SK-N-SH treated with all-trans-retinoic acid at 6 μM for 48 hours (cell line): ENCODE data around the gene SPIRE2.

Experiments used
- ATAC-seq: fragments of 200-7000 bp; cut with Tn5 transposase; 3 replicates; pipeline ENCODE4 v1.9.1; 2020; ENCODE audit warnings: mild to moderate bottlenecking, moderate library complexity
- BACH2 ChIP-seq: fragments of 250-450 bp; sonication (Bioruptor Pico); IDR thresholded peaks from 2 replicates; pipeline ENCODE4 v1.9.0; 2021; ENCODE audit warnings: mild to moderate bottlenecking, borderline replicate concordance
- CSDC2 ChIP-seq: fragments of 250-450 bp; sonication (Bioruptor Pico); IDR thresholded peaks from 2 replicates; pipeline ENCODE4 v1.5.0; 2020; ENCODE audit warnings: mild to moderate bottlenecking, moderate library complexity
- ESRRG ChIP-seq: fragments of 250-450 bp; sonication (Bioruptor Pico); IDR thresholded peaks from 2 replicates; pipeline ENCODE4 v1.6.1; 2021; ENCODE audit warnings: mild to moderate bottlenecking
- GLIS3 ChIP-seq: fragments of 250-450 bp; sonication (Bioruptor Pico); IDR thresholded peaks from 2 replicates; pipeline ENCODE4 v1.5.0; 2020; ENCODE audit warnings: mild to moderate bottlenecking, moderate library complexity
- ISL1 ChIP-seq: fragments of 250-450 bp; sonication (Bioruptor Pico); IDR thresholded peaks from 2 replicates; pipeline ENCODE4 v2.1.2; 2022; ENCODE audit warnings: mild to moderate bottlenecking, moderate library complexity
- OSR1 ChIP-seq: fragments of 250-450 bp; sonication (Bioruptor Pico); IDR thresholded peaks from 2 replicates; pipeline ENCODE4 v1.8.0; 2022; ENCODE audit warnings: moderate library complexity, mild to moderate bottlenecking, inconsistent platforms
- PPARA ChIP-seq: fragments of 250-450 bp; sonication (Bioruptor Pico); IDR thresholded peaks from 2 replicates; pipeline ENCODE4 v1.5.0; 2020; ENCODE audit warnings: mild to moderate bottlenecking, borderline replicate concordance
- RARB ChIP-seq: fragments of 250-450 bp; sonication (Bioruptor Pico); IDR thresholded peaks from 2 replicates; pipeline ENCODE4 v1.8.0; 2021; ENCODE audit warnings: mild to moderate bottlenecking, moderate library complexity
- TCF4 ChIP-seq: fragments of 250-450 bp; sonication (Bioruptor Pico); IDR thresholded peaks from 2 replicates; pipeline ENCODE4 v1.8.0; 2021; ENCODE audit warnings: mild to moderate bottlenecking, moderate library complexity, borderline replicate concordance
- TOX ChIP-seq: fragments of 250-450 bp; sonication (Bioruptor Pico); IDR thresholded peaks from 2 replicates; pipeline ENCODE4 v1.8.0; 2021; ENCODE audit warnings: mild to moderate bottlenecking, moderate library complexity, borderline replicate concordance
- ZC3H10 ChIP-seq: fragments of 250-450 bp; sonication (Bioruptor Pico); IDR thresholded peaks from 2 replicates; pipeline ENCODE4 v1.5.1; 2021; ENCODE audit warnings: mild to moderate bottlenecking, moderate library complexity
- ZFP3 ChIP-seq: fragments of 250-450 bp; sonication (Bioruptor Pico); IDR thresholded peaks from 2 replicates; pipeline ENCODE4 v1.5.0; 2020; ENCODE audit warnings: mild to moderate bottlenecking, moderate library complexity
- ZNF565 ChIP-seq: fragments of 450-650 bp; formaldehyde crosslinking; conservative IDR thresholded peaks from 2 replicates; pipeline ENCODE4 v1.5.0; 2020; ENCODE audit warnings: low read depth, mild to moderate bottlenecking, moderate library complexity
- ZNF70 ChIP-seq: fragments of 450-650 bp; formaldehyde crosslinking; IDR thresholded peaks from 2 replicates; pipeline ENCODE4 v1.5.0; 2020; ENCODE audit warnings: mild to moderate bottlenecking, moderate library complexity
- TF ChIP-seq, protein P1 (sequence below): fragments of 250-450 bp; sonication (Bioruptor Pico); IDR thresholded peaks from 2 replicates; pipeline ENCODE4 v1.5.1; 2020; ENCODE audit warnings: low read depth, mild to moderate bottlenecking, moderate library complexity
- TF ChIP-seq, protein P2 (sequence below): fragments of 250-450 bp; sonication (Bioruptor Pico); IDR thresholded peaks from 2 replicates; pipeline ENCODE4 v1.8.0; 2021; ENCODE audit warnings: low read depth, mild to moderate bottlenecking, moderate library complexity, borderline replicate concordance
- TF ChIP-seq, protein P3 (sequence below): fragments of 250-450 bp; sonication (Bioruptor Pico); IDR thresholded peaks from 2 replicates; pipeline ENCODE4 v1.8.0; 2020; ENCODE audit warnings: mild to moderate bottlenecking, moderate library complexity, borderline replicate concordance
- TF ChIP-seq, protein P4 (sequence below): fragments of 250-450 bp; sonication (Bioruptor Pico); IDR thresholded peaks from 2 replicates; pipeline ENCODE4 v1.5.0; 2020; ENCODE audit warnings: mild to moderate bottlenecking, moderate library complexity
- TF ChIP-seq, protein P5 (sequence below): fragments of 250-450 bp; sonication (Bioruptor Pico); IDR thresholded peaks from 2 replicates; pipeline ENCODE4 v1.5.1; 2021; ENCODE audit warnings: mild to moderate bottlenecking, moderate library complexity

The SPIRE2 gene

DNA sequence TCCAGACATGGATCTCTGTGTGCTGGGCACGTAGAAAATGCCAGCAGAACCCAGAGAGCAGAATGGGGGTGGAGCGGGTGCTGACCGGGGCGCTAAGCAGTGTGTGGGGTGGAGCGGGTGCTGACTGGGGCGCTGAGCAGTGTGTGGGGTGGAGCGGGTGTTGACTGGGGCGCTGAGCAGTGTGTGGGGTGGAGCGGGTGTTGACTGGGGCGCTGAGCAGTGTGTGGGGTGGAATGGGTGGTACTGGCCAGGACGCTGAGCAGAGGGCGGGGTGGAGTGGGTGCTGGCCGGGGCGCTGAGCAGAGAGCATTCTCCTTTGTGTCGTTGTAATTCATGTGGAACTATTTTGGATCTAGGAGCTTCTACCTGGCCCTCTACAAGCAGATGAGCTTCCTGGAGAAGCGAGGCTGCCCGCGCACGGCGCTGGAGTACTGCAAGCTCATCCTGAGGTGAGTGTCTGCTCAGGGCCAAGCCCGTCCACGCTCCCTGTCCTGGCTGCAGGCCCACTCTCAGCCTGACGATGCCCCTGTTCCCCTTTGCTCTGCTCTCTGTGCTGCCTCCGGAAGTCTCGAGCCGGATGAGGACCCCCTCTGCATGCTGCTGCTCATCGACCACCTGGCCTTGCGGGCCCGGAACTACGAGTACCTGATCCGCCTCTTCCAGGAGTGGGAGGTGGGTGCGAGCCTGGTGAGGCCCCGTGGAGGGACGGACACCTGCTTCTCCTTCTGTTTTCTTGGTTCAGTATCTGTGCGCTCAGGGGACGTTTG is 70.1 kb downstream of the SPIRE2 start:
- TF ChIP-seq ZNF70 (CRISPR knock-in tag) (no peak), RARB (CRISPR knock-in tag) (no peak), PPARA (no peak), CSDC2 (CRISPR knock-in tag) (no peak), ESRRG (no peak)
- TF ChIP-seq, protein P1, sequence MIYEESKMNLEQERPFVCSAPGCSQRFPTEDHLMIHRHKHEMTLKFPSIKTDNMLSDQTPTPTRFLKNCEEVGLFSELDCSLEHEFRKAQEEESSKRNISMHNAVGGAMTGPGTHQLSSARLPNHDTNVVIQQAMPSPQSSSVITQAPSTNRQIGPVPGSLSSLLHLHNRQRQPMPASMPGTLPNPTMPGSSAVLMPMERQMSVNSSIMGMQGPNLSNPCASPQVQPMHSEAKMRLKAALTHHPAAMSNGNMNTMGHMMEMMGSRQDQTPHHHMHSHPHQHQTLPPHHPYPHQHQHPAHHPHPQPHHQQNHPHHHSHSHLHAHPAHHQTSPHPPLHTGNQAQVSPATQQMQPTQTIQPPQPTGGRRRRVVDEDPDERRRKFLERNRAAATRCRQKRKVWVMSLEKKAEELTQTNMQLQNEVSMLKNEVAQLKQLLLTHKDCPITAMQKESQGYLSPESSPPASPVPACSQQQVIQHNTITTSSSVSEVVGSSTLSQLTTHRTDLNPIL: no peak
- TF ChIP-seq, protein P2, sequence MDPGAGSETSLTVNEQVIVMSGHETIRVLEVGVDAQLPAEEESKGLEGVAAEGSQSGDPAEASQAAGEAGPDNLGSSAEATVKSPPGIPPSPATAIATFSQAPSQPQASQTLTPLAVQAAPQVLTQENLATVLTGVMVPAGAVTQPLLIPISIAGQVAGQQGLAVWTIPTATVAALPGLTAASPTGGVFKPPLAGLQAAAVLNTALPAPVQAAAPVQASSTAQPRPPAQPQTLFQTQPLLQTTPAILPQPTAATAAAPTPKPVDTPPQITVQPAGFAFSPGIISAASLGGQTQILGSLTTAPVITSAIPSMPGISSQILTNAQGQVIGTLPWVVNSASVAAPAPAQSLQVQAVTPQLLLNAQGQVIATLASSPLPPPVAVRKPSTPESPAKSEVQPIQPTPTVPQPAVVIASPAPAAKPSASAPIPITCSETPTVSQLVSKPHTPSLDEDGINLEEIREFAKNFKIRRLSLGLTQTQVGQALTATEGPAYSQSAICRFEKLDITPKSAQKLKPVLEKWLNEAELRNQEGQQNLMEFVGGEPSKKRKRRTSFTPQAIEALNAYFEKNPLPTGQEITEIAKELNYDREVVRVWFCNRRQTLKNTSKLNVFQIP: no peak
- TF ChIP-seq, protein P3, sequence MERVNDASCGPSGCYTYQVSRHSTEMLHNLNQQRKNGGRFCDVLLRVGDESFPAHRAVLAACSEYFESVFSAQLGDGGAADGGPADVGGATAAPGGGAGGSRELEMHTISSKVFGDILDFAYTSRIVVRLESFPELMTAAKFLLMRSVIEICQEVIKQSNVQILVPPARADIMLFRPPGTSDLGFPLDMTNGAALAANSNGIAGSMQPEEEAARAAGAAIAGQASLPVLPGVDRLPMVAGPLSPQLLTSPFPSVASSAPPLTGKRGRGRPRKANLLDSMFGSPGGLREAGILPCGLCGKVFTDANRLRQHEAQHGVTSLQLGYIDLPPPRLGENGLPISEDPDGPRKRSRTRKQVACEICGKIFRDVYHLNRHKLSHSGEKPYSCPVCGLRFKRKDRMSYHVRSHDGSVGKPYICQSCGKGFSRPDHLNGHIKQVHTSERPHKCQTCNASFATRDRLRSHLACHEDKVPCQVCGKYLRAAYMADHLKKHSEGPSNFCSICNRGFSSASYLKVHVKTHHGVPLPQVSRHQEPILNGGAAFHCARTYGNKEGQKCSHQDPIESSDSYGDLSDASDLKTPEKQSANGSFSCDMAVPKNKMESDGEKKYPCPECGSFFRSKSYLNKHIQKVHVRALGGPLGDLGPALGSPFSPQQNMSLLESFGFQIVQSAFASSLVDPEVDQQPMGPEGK (CRISPR knock-in tag): no peak
- ATAC-seq: no peak

DNA sequence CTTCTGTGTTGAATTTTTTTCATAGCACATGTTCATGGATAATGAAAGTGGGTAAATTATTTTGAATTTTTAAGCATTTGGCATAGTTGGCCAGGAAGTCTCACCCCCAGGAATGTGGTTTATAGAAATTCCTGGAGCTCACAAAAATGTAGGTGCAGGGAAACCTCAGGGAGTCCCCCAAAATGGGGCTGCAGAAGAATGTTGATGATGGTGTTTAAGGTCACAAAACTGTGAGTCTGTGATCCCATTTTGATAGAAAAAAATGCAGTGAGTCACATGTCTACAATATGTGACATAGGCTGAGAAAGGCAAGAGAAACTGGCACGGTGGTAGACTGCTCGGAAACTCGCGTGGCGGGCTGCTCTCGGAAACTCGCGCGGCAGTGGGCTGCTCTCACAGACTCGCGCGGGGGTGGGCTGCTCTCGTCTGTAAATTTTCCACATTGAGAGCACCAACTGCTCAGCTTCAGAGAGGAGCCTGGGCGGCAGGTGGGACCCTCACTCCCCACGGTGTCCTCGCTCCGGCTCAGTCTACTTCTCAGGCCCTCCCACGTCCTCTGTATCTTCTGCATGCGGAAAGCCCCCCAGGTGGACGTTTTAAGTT is 71.7 kb downstream of the SPIRE2 start:
- TF ChIP-seq, protein P1: no peak
- TF ChIP-seq ESRRG (no peak), OSR1 (CRISPR knock-in tag) (no peak), ZFP3 (CRISPR knock-in tag) (no peak), PPARA (no peak), ISL1 (CRISPR knock-in tag) (no peak), TCF4 (CRISPR knock-in tag) (no peak), ZNF565 (CRISPR knock-in tag) (no peak), GLIS3 (CRISPR knock-in tag) (no peak), TOX (CRISPR knock-in tag) (no peak), ZNF70 (CRISPR knock-in tag) (no peak), ZC3H10 (CRISPR knock-in tag) (no peak), CSDC2 (CRISPR knock-in tag) (no peak), BACH2 (CRISPR knock-in tag) (no peak)
- TF ChIP-seq, protein P4, sequence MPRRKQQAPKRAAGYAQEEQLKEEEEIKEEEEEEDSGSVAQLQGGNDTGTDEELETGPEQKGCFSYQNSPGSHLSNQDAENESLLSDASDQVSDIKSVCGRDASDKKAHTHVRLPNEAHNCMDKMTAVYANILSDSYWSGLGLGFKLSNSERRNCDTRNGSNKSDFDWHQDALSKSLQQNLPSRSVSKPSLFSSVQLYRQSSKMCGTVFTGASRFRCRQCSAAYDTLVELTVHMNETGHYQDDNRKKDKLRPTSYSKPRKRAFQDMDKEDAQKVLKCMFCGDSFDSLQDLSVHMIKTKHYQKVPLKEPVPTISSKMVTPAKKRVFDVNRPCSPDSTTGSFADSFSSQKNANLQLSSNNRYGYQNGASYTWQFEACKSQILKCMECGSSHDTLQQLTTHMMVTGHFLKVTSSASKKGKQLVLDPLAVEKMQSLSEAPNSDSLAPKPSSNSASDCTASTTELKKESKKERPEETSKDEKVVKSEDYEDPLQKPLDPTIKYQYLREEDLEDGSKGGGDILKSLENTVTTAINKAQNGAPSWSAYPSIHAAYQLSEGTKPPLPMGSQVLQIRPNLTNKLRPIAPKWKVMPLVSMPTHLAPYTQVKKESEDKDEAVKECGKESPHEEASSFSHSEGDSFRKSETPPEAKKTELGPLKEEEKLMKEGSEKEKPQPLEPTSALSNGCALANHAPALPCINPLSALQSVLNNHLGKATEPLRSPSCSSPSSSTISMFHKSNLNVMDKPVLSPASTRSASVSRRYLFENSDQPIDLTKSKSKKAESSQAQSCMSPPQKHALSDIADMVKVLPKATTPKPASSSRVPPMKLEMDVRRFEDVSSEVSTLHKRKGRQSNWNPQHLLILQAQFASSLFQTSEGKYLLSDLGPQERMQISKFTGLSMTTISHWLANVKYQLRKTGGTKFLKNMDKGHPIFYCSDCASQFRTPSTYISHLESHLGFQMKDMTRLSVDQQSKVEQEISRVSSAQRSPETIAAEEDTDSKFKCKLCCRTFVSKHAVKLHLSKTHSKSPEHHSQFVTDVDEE: no peak
- TF ChIP-seq, protein P3 (CRISPR knock-in tag): no peak
- TF ChIP-seq, protein P5, sequence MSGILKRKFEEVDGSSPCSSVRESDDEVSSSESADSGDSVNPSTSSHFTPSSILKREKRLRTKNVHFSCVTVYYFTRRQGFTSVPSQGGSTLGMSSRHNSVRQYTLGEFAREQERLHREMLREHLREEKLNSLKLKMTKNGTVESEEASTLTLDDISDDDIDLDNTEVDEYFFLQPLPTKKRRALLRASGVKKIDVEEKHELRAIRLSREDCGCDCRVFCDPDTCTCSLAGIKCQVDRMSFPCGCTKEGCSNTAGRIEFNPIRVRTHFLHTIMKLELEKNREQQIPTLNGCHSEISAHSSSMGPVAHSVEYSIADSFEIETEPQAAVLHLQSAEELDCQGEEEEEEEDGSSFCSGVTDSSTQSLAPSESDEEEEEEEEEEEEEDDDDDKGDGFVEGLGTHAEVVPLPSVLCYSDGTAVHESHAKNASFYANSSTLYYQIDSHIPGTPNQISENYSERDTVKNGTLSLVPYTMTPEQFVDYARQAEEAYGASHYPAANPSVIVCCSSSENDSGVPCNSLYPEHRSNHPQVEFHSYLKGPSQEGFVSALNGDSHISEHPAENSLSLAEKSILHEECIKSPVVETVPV (CRISPR knock-in tag): no peak
- no peak for ATAC-seq
